ENCODE data around the gene UNC93B1. TPM values are rescaled to one million over a fixed set of nuclear protein-coding genes. Genes with fewer than 3 reads are reported as not detected.

Gene UNC93B1
- total and polyA plus RNA-seq, 2 of the 13 experiments (the other 11 are each of a cell fraction or from before 2014, with no cell fraction given), result 8.8 to 18.9 TPM

DNA sequence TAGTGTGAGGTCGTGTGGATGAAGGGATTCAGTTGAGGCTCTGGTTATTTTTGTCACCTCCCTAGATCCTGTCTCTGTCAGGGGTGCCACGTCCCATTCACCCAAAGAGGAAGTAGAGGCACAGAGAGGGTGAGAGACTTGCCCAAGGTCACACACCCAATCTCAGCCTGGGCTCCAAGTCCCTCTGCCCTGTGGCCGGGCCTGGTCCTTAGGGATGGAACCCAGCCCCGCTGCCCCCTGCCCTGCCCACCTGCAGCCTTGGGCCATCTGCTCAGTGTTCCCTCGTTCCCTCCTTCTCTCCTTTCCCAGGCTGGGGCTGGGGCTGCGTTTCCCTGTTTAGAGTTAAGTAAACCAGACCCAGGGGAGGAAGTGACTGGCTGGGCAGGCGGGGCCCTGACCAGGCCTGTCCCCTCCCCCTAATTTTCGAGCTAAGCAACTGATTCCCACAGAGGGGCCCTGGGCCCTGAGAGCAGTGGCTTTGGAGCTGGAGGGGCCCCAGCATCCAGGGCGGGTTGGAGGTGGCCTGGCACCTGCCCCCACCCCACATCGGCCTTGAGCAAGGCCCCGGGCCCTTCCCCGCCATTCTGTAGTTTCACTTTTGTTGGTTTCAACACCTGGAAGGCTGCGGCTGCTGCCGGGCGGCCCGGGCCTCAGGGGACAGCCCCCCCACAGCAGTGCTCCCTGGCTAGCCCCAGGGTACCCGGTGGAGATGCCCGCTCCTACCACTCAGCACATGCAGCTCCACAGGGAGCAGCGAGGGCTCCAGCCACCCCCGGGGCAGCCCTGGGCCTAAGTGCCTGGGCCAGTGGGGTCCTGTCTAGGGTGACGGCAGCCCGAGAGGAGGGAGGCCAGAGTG lies 36.4 kb upstream of the UNC93B1 start (continued):
- TF ChIP-seq JUND (CRISPR knock-in tag; IDR thresholded peaks at IDR 0.05) (no peak), HOXA3 (CRISPR knock-in tag; IDR thresholded peaks at IDR 0.05) (peak; percentile 28; the same call in 1 of the 2 replicates), KMT2B (CRISPR knock-in tag; IDR thresholded peaks at IDR 0.05) (no peak), EEA1 (CRISPR knock-in tag; IDR thresholded peaks at IDR 0.05; ENCODE audit: borderline replicate concordance) (peak; percentile 57; the same call in 1 of the 2 replicates), ZNF589 (CRISPR knock-in tag; conservative IDR thresholded peaks at IDR 0.05) (no peak), ZNF672 (CRISPR knock-in tag; IDR thresholded peaks at IDR 0.05) (no peak), EHMT2 (IDR thresholded peaks at IDR 0.05; ENCODE audit: borderline replicate concordance, low read depth, low read length) (no peak), ZBTB7A (CRISPR knock-in tag; IDR thresholded peaks at IDR 0.05) (no peak), TP53 (CRISPR knock-in tag; conservative IDR thresholded peaks at IDR 0.05) (no peak), ARNT2 (CRISPR knock-in tag; IDR thresholded peaks at IDR 0.05; ENCODE audit: low read depth) (peak; percentile 71; the same call in 1 of the 2 replicates), PTBP1 (IDR thresholded peaks at IDR 0.05; ENCODE audit: low read depth, low read length, poor library complexity, severe bottlenecking) (no peak), HDAC2 (CRISPR knock-in tag; IDR thresholded peaks at IDR 0.05) (peak; percentile 52; the same call in 1 of the 2 replicates), NFIB (CRISPR knock-in tag; IDR thresholded peaks at IDR 0.05; ENCODE audit: borderline replicate concordance) (no peak)
- TF ChIP-seq, protein P1, sequence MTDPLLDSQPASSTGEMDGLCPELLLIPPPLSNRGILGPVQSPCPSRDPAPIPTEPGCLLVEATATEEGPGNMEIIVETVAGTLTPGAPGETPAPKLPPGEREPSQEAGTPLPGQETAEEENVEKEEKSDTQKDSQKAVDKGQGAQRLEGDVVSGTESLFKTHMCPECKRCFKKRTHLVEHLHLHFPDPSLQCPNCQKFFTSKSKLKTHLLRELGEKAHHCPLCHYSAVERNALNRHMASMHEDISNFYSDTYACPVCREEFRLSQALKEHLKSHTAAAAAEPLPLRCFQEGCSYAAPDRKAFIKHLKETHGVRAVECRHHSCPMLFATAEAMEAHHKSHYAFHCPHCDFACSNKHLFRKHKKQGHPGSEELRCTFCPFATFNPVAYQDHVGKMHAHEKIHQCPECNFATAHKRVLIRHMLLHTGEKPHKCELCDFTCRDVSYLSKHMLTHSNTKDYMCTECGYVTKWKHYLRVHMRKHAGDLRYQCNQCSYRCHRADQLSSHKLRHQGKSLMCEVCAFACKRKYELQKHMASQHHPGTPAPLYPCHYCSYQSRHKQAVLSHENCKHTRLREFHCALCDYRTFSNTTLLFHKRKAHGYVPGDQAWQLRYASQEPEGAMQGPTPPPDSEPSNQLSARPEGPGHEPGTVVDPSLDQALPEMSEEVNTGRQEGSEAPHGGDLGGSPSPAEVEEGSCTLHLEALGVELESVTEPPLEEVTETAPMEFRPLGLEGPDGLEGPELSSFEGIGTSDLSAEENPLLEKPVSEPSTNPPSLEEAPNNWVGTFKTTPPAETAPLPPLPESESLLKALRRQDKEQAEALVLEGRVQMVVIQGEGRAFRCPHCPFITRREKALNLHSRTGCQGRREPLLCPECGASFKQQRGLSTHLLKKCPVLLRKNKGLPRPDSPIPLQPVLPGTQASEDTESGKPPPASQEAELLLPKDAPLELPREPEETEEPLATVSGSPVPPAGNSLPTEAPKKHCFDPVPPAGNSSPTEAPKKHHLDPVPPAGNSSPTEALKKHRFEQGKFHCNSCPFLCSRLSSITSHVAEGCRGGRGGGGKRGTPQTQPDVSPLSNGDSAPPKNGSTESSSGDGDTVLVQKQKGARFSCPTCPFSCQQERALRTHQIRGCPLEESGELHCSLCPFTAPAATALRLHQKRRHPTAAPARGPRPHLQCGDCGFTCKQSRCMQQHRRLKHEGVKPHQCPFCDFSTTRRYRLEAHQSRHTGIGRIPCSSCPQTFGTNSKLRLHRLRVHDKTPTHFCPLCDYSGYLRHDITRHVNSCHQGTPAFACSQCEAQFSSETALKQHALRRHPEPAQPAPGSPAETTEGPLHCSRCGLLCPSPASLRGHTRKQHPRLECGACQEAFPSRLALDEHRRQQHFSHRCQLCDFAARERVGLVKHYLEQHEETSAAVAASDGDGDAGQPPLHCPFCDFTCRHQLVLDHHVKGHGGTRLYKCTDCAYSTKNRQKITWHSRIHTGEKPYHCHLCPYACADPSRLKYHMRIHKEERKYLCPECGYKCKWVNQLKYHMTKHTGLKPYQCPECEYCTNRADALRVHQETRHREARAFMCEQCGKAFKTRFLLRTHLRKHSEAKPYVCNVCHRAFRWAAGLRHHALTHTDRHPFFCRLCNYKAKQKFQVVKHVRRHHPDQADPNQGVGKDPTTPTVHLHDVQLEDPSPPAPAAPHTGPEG (CRISPR knock-in tag; IDR thresholded peaks at IDR 0.05), result no peak
- TF ChIP-seq, protein P2, sequence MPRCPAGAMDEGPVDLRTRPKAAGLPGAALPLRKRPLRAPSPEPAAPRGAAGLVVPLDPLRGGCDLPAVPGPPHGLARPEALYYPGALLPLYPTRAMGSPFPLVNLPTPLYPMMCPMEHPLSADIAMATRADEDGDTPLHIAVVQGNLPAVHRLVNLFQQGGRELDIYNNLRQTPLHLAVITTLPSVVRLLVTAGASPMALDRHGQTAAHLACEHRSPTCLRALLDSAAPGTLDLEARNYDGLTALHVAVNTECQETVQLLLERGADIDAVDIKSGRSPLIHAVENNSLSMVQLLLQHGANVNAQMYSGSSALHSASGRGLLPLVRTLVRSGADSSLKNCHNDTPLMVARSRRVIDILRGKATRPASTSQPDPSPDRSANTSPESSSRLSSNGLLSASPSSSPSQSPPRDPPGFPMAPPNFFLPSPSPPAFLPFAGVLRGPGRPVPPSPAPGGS (CRISPR knock-in tag; IDR thresholded peaks at IDR 0.05), result no peak
- TF ChIP-seq, protein P3, sequence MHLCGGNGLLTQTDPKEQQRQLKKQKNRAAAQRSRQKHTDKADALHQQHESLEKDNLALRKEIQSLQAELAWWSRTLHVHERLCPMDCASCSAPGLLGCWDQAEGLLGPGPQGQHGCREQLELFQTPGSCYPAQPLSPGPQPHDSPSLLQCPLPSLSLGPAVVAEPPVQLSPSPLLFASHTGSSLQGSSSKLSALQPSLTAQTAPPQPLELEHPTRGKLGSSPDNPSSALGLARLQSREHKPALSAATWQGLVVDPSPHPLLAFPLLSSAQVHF (CRISPR knock-in tag; IDR thresholded peaks at IDR 0.05), result no peak
- TF ChIP-seq, protein P4, sequence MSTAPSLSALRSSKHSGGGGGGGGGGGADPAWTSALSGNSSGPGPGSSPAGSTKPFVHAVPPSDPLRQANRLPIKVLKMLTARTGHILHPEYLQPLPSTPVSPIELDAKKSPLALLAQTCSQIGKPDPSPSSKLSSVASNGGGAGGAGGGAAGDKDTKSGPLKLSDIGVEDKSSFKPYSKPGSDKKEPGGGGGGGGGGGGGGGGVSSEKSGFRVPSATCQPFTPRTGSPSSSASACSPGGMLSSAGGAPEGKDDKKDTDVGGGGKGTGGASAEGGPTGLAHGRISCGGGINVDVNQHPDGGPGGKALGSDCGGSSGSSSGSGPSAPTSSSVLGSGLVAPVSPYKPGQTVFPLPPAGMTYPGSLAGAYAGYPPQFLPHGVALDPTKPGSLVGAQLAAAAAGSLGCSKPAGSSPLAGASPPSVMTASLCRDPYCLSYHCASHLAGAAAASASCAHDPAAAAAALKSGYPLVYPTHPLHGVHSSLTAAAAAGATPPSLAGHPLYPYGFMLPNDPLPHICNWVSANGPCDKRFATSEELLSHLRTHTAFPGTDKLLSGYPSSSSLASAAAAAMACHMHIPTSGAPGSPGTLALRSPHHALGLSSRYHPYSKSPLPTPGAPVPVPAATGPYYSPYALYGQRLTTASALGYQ (CRISPR knock-in tag; IDR thresholded peaks at IDR 0.05), result no peak
